Gastroesophageal sphincter (tissue), 3 donors: ENCODE data around the gene AHDC1.

Source experiments
- POLR2AphosphoS5 ChIP-seq: sonication (generic); formaldehyde crosslinking; IDR thresholded peaks from one replicate; pipeline ENCODE4 v1.6.1; 2017; ENCODE audit warnings: antibody characterized with exemption
- TF ChIP-seq, protein P1 (sequence below), 4 experiments: fragments of 200-600 bp in 2 of 4; fragments of 450-650 bp in 2 of 4; sonication (generic) in 1 of 4; IDR thresholded peaks; one replicate each; pipeline ENCODE4 v1.5.1; 2017 to 2019; ENCODE audit warnings: antibody characterized with exemption in 4 of 4, mild to moderate bottlenecking in 2 of 4, moderate library complexity in 2 of 4

DNA sequence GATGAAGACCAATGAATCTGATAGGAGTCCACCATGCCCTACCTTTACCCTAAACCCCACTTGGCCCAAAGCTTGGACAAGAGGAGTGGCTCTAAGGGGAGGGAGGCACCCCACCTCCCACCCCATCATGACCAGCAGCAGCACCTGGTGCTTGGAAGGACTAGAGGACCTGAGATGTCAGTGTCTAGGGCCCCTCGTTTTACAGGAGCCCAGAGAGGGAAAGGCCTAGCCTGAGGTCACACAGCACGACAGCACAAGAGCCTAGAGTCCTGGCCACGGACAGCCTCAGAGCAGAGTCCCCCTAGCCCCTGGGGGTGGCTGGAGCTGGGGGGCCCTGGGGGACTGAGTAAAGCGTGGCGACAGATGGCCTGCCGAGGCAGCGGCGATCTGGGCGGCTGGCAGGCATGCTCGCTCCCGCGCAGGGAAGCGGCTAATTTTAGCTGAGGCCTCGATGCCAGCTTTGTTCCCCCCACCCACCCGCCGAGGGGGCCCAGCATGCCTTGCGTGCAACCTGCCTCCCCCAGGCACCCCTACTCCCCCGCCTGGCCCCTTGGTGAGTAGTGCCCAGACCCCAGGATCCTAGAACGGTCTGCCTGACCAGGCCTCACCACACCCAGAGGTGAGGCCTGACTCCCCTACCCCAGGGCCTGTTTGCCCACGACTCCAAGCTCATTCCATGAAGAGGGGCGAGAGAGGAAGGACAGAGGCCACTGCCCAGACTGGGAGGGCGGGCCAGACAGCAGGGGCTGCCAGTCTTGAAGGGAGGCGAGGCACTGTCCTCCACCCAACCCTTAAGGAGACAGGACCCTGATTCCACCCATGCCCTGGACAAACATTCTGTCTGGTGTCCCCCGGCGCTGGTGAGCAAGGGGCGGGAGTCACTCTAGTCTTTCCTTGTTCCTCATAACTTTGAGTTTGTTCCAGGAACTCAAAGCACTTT, 39.0 kb downstream of the AHDC1 start:
- TF ChIP-seq, protein P1, sequence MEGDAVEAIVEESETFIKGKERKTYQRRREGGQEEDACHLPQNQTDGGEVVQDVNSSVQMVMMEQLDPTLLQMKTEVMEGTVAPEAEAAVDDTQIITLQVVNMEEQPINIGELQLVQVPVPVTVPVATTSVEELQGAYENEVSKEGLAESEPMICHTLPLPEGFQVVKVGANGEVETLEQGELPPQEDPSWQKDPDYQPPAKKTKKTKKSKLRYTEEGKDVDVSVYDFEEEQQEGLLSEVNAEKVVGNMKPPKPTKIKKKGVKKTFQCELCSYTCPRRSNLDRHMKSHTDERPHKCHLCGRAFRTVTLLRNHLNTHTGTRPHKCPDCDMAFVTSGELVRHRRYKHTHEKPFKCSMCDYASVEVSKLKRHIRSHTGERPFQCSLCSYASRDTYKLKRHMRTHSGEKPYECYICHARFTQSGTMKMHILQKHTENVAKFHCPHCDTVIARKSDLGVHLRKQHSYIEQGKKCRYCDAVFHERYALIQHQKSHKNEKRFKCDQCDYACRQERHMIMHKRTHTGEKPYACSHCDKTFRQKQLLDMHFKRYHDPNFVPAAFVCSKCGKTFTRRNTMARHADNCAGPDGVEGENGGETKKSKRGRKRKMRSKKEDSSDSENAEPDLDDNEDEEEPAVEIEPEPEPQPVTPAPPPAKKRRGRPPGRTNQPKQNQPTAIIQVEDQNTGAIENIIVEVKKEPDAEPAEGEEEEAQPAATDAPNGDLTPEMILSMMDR (IDR thresholded peaks at IDR 0.05), result no peak
- no peak for TF ChIP-seq POLR2AphosphoS5
